ENCODE measurements around the gene SDK2.

SDK2 gene

GRCh38 chr17:73594598-73594997 lies 49.6 kb downstream of the SDK2 start:
- ChIA-PET POLR2A (no interaction called here), CTCF (no interaction called here)
- TF ChIP-seq TARDBP (IDR thresholded peaks at IDR 0.05) (peak; percentile 24; the same call in 1 of the 2 replicates), BHLHE40 (IDR thresholded peaks at IDR 0.05; ENCODE audit: borderline replicate concordance) (no peak), ARNT (IDR thresholded peaks at IDR 0.05) (no peak), HDGF (IDR thresholded peaks at IDR 0.05; ENCODE audit: borderline replicate concordance) (no peak)

DNA sequence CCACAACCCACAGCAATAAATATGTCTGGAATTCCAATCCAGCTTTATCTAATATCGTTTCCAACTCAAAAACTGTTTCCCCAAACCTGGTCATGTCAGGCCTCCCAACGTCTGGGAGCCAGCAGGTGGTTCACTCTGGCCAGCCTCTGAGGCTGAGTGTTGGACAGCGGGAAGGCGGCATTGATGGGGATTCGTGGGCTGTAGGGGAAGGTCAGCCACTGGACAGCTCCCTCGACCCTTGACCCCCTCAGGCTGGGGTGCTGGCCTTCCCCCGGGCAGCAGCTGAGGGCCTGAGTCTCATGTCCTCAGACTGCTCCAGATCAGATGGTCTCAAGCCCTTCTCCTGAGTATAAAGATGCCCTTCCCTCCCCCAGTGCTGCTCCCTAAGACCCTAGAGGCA lies 50.2 kb downstream of the SDK2 start:
- TF ChIP-seq LEF1 (IDR thresholded peaks at IDR 0.05; ENCODE audit: borderline replicate concordance) (no peak), L3MBTL2 (conservative IDR thresholded peaks at IDR 0.05) (no peak), FOXA1 (IDR thresholded peaks at IDR 0.05) (no peak), TARDBP (IDR thresholded peaks at IDR 0.05) (no peak), CTBP1 (IDR thresholded peaks at IDR 0.05; ENCODE audit: borderline replicate concordance) (no peak), ZNF384 (IDR thresholded peaks at IDR 0.05) (no peak), SUZ12 (IDR thresholded peaks at IDR 0.05) (no peak), ELF4 (IDR thresholded peaks at IDR 0.05) (no peak), BHLHE40 (IDR thresholded peaks at IDR 0.05; ENCODE audit: borderline replicate concordance) (no peak), ARNT (IDR thresholded peaks at IDR 0.05) (no peak), FOXM1 (IDR thresholded peaks at IDR 0.05; ENCODE audit: borderline replicate concordance) (no peak), FOXK2 (IDR thresholded peaks at IDR 0.05) (no peak), HDGF (IDR thresholded peaks at IDR 0.05; ENCODE audit: borderline replicate concordance) (no peak), NFRKB (IDR thresholded peaks at IDR 0.05) (no peak), SP1 (IDR thresholded peaks at IDR 0.05) (no peak)
- TF ChIP-seq, protein P1, sequence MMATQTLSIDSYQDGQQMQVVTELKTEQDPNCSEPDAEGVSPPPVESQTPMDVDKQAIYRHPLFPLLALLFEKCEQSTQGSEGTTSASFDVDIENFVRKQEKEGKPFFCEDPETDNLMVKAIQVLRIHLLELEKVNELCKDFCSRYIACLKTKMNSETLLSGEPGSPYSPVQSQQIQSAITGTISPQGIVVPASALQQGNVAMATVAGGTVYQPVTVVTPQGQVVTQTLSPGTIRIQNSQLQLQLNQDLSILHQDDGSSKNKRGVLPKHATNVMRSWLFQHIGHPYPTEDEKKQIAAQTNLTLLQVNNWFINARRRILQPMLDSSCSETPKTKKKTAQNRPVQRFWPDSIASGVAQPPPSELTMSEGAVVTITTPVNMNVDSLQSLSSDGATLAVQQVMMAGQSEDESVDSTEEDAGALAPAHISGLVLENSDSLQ (IDR thresholded peaks at IDR 0.05) = no peak
- POLR2A ChIA-PET = no interaction called here
- no peak for DNase-seq (ENCODE audit: extremely low spot score)
- CTCF ChIA-PET = no interaction called here

More at GRCh38 chr17:73594598-73594997, 49.6 kb downstream of the SDK2 start:
- no peak for DNase-seq (ENCODE audit: extremely low spot score)

DNA sequence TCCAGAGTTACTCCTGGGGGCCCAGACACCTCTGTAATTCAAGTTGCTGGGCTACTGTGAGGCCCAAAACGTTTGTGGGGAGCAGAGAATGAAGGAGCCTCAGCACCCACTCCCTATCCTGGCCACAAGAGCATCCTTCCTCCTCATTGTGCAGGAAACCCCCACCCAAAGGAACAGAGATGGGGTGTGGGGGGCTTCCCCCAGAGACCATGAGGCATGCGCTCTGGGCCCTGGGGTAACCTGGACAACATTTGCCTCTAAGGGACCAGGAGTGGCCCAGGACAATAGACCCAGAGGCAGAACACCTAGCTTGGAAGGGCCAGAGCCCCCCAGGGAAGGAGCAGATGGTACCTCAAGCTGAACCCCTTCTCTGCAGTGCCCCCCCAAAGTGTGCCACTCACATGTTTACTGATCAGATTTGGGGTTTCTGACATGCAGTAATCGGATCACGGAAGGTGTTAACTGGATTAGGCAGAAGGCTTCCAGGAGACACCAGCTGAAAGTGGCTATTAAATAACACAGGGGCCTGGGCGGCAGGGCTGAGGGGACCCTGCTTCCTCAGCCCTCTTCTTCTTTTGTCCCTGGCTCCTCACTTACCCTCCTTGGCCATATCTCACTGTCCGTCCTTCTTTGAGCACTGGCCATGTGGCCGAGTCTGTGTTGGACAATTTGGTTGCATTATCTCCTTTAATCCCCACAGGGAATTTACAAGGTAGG lies 50.8 kb downstream of the SDK2 start:
- ChIA-PET CTCF (no interaction called here), POLR2A (no interaction called here)
- no peak for DNase-seq (ENCODE audit: extremely low spot score)
- no peak for TF ChIP-seq LEF1 (IDR thresholded peaks at IDR 0.05; ENCODE audit: borderline replicate concordance)
- TF ChIP-seq, protein P1 (IDR thresholded peaks at IDR 0.05) = no peak
- no peak for TF ChIP-seq L3MBTL2 (conservative IDR thresholded peaks at IDR 0.05)
- no peak for TF ChIP-seq ZNF384 (IDR thresholded peaks at IDR 0.05)
- no peak for TF ChIP-seq ELF4 (IDR thresholded peaks at IDR 0.05)

- TF ChIP-seq BHLHE40 (IDR thresholded peaks at IDR 0.05; ENCODE audit: borderline replicate concordance) = no peak
- TF ChIP-seq LEF1 (IDR thresholded peaks at IDR 0.05; ENCODE audit: borderline replicate concordance) = no peak
- TF ChIP-seq ELF4 (IDR thresholded peaks at IDR 0.05) = no peak
- no peak for TF ChIP-seq SUZ12 (IDR thresholded peaks at IDR 0.05)
- TF ChIP-seq, protein P1 (IDR thresholded peaks at IDR 0.05) = no peak
- ChIA-PET POLR2A (no interaction called here), CTCF (no interaction called here)
- no peak for DNase-seq (ENCODE audit: extremely low spot score)
These were observed 51.7 kb downstream of the SDK2 start for GRCh38 chr17:73592501-73592961.

GRCh38 chr17:73592079-73592415 lies 52.2 kb downstream of the SDK2 start:
- TF ChIP-seq FOXA1 (IDR thresholded peaks at IDR 0.05) (no peak), CTBP1 (IDR thresholded peaks at IDR 0.05; ENCODE audit: borderline replicate concordance) (no peak), ZNF384 (IDR thresholded peaks at IDR 0.05) (no peak), TARDBP (IDR thresholded peaks at IDR 0.05) (no peak), FOXM1 (IDR thresholded peaks at IDR 0.05; ENCODE audit: borderline replicate concordance) (no peak), LEF1 (IDR thresholded peaks at IDR 0.05; ENCODE audit: borderline replicate concordance) (no peak), HDGF (IDR thresholded peaks at IDR 0.05; ENCODE audit: borderline replicate concordance) (no peak), ELF4 (IDR thresholded peaks at IDR 0.05) (no peak), ARNT (IDR thresholded peaks at IDR 0.05) (no peak), BHLHE40 (IDR thresholded peaks at IDR 0.05; ENCODE audit: borderline replicate concordance) (no peak), FOXK2 (IDR thresholded peaks at IDR 0.05) (no peak)
- TF ChIP-seq, protein P1 (IDR thresholded peaks at IDR 0.05) = no peak
- ChIA-PET POLR2A (no interaction called here), CTCF (no interaction called here)
- no peak for DNase-seq (ENCODE audit: extremely low spot score)

DNA sequence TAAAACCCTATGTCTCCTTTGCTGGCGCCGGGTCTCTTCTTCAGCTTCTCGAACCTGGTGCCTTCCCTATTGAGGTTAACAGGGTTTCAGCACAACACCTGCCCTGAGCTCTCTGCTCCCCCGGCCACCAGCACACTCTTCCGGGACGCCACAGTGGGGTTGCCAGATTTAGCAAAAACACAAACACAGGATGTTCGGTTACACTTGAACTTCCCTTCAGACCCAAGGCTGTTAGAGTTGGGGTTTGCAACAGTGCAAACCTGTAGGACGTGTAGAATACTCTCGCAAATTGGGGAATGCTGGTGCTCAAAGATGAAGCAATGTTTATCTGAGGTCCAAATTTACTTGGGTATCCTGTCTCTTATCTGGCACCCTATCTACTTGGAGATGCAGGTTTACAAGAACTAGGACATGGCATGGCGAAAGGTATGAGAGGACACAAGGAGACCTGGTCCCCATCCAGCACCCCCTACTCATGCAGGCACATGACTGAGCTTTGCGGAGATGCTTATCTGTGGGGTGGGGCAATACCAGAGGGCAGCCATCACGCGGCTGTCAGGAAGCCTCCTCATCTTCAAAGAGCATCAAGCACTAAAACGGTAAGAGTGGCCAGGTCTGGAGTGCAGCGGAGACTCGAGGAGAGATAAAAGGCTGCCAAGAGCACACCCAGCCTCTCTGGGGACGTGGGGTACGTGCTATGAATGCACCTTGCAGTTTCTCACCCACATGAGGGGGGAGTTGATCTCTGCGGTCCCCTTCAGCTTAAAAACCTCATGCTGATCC lies 52.8 kb downstream of the SDK2 start:
- TF ChIP-seq ZNF384 (IDR thresholded peaks at IDR 0.05) (no peak), HDGF (IDR thresholded peaks at IDR 0.05; ENCODE audit: borderline replicate concordance) (no peak), FOXM1 (IDR thresholded peaks at IDR 0.05; ENCODE audit: borderline replicate concordance) (no peak), SP1 (IDR thresholded peaks at IDR 0.05) (no peak), CTBP1 (IDR thresholded peaks at IDR 0.05; ENCODE audit: borderline replicate concordance) (no peak), FOXK2 (IDR thresholded peaks at IDR 0.05) (no peak)
- TF ChIP-seq, protein P1 (IDR thresholded peaks at IDR 0.05) = no peak
- ChIA-PET POLR2A (no interaction called here), CTCF (no interaction called here)
- no peak for DNase-seq (ENCODE audit: extremely low spot score)
